Neural crest cell (in vitro differentiated cells): ENCODE results near the gene ZPBP2. TPM values are rescaled to one million over a fixed set of nuclear protein-coding genes. Genes with fewer than 3 reads are reported as not detected.

Experiments
- DNase-seq: peaks from one replicate; pipeline ENCODE4 v3.0.0; 2021; ENCODE audit warnings: low read depth, mixed read lengths, low spot score
- H3K27ac Mint-ChIP-seq: one replicate; pipeline ENCODE4 v1.8.0; 2021; ENCODE audit warnings: mild to moderate bottlenecking, mixed read lengths; ENCODE audit not compliant: unreplicated experiment
- H3K27me3 Mint-ChIP-seq: 2 replicates; pipeline ENCODE4 v1.8.0; 2021; ENCODE audit warnings: low read depth, mild to moderate bottlenecking, mixed read lengths
- H3K36me3 Mint-ChIP-seq: 2 replicates; pipeline ENCODE4 v1.8.0; 2021; ENCODE audit warnings: low read depth, mild to moderate bottlenecking, mixed read lengths
- H3K4me1 Mint-ChIP-seq: 2 replicates; pipeline ENCODE4 v1.8.0; 2021; ENCODE audit warnings: mixed read lengths
- H3K4me3 Mint-ChIP-seq: one replicate; pipeline ENCODE4 v1.8.0; 2021; ENCODE audit warnings: mild to moderate bottlenecking, mixed read lengths
- H3K9me3 Mint-ChIP-seq: 2 replicates; pipeline ENCODE4 v1.8.0; 2021; ENCODE audit warnings: mixed read lengths
- CTCF ChIP-seq: fragments of 200-600 bp; sonication (generic); conservative IDR thresholded peaks from 2 replicates; pipeline ENCODE4 v1.5.0; 2021; ENCODE audit warnings: antibody characterized with exemption, mild to moderate bottlenecking
- long read RNA-seq: library from polyadenylated mRNA; unstranded; transcript quantifications from one replicate; pipeline ENCODE4 v2.0.0, GENCODE V29; 2020
- total RNA-seq: library from RNA; stranded (reverse); gene quantifications from 2 replicates; pipeline ENCODE4 v1.2.1, GENCODE V29; 2021

ZPBP2 gene
- total RNA-seq = not detected in 2 replicates
- long read RNA-seq = 0 reads

GRCh38 chr17:39867880-39868553 lies at the start of gene ZPBP2:
Gene ZPBP2 (plus strand): TSS chr17:39868202. CDS start chr17:39868355, 153 bp downstream.
- DNase-seq = no peak
- no peak within 1 kb of the TSS for H3K4me3 Mint-ChIP-seq
- H3K27ac Mint-ChIP-seq = no peak within 1 kb of the TSS
- peaks cover 3% of the 10 kb centered on the region for H3K36me3 Mint-ChIP-seq
- no peaks in the 10 kb centered on the region for H3K4me1 Mint-ChIP-seq
- H3K9me3 Mint-ChIP-seq = peaks cover 7% of the 10 kb centered on the region
- no peak for TF ChIP-seq CTCF
- peaks cover 58% of the 10 kb centered on the region for H3K27me3 Mint-ChIP-seq

GRCh38 chr17:39818358-39819000 lies 49.5 kb upstream of the ZPBP2 start:
- no peak for TF ChIP-seq CTCF
- DNase-seq = no peak
- Mint-ChIP-seq H3K4me3 (no peak overlapping the region), H3K27me3 (peaks cover 36% of the 10 kb centered on the region), H3K9me3 (peaks cover 7% of the 10 kb centered on the region), H3K4me1 (no peaks in the 10 kb centered on the region), H3K36me3 (peaks cover 6% of the 10 kb centered on the region), H3K27ac (no peak overlapping the region)

- no peak overlapping the region for H3K4me3 Mint-ChIP-seq
- no peaks in the 10 kb centered on the region for H3K4me1 Mint-ChIP-seq
- H3K9me3 Mint-ChIP-seq = peaks cover 10% of the 10 kb centered on the region
- peaks cover 6% of the 10 kb centered on the region for H3K36me3 Mint-ChIP-seq
- H3K27me3 Mint-ChIP-seq = peaks cover 35% of the 10 kb centered on the region
- TF ChIP-seq CTCF = no peak
- H3K27ac Mint-ChIP-seq = no peak overlapping the region
- no peak for DNase-seq
Measured at GRCh38 chr17:39820541-39820940, 47.5 kb upstream of the ZPBP2 start.

- peaks cover 10% of the 10 kb centered on the region for H3K9me3 Mint-ChIP-seq
- no peaks in the 10 kb centered on the region for H3K4me1 Mint-ChIP-seq
- H3K27ac Mint-ChIP-seq = no peak overlapping the region
- H3K27me3 Mint-ChIP-seq = peaks cover 39% of the 10 kb centered on the region
- H3K36me3 Mint-ChIP-seq = peaks cover 6% of the 10 kb centered on the region
- no peak for TF ChIP-seq CTCF
- no peak overlapping the region for H3K4me3 Mint-ChIP-seq
- DNase-seq = no peak
Measured at GRCh38 chr17:39820987-39821386, 47.0 kb upstream of the ZPBP2 start.

GRCh38 chr17:39822051-39822451 lies 46.0 kb upstream of the ZPBP2 start:
- peaks cover 10% of the 10 kb centered on the region for H3K9me3 Mint-ChIP-seq
- no peak for TF ChIP-seq CTCF
- H3K4me3 Mint-ChIP-seq = no peak overlapping the region
- no peak for DNase-seq
- H3K4me1 Mint-ChIP-seq = no peaks in the 10 kb centered on the region
- peaks cover 45% of the 10 kb centered on the region for H3K27me3 Mint-ChIP-seq
- H3K27ac Mint-ChIP-seq = no peak overlapping the region
- peaks cover 6% of the 10 kb centered on the region for H3K36me3 Mint-ChIP-seq
